ENCODE measurements around the gene TYMP. TPM values are rescaled to one million over a fixed set of nuclear protein-coding genes. Genes with fewer than 3 reads are reported as not detected.
"Not testable (repeated sequence)": the region's sequence is repeated elsewhere in the genome, so short reads cannot be mapped to it uniquely, and the experiment has no call there.

The TYMP gene
- total and polyA plus RNA-seq, 2 of the 4 experiments (the other 2 are of a cell fraction) = 0.18 to 0.74 TPM

DNA sequence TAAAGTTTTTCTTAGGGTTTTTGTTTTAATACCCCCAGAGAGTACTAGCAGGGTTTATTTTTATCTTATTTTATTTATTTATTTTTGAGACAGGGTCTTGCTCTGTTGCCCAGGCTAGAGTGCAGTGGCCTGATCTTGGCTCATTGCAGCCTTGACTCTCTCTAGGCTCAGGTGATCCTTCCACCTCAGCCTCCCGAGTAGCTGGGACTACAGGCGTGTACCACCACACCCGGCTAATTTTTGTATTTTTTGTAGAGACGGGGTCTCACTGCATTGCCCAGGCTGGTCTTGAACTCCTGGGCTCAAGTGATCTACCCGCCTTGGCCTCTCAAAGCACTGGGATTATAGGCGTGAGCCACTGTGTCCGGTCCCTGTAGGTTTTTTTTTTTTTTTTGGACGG is 9.6 kb downstream of the TYMP start:
- H2BK5ac ChIP-seq (ENCODE audit: low read depth, low read length, poor library complexity, severe bottlenecking); H3K4ac ChIP-seq (ENCODE audit: low read depth, low read length); H2BK15ac ChIP-seq (ENCODE audit: low read depth, low read length); H3K4me3 ChIP-seq (ENCODE audit: insufficient read depth, low read depth, low read length); H3K9ac ChIP-seq (ENCODE audit: low read depth, low read length); H2AK5ac ChIP-seq (ENCODE audit: low read depth, low read length); H3K56ac ChIP-seq (ENCODE audit: extremely low read depth, insufficient read depth, low read length); H2AFZ ChIP-seq (replicated peaks; ENCODE audit: low read length, poor library complexity); dilution Hi-C loops (cut with HindIII; ENCODE audit: low sequenced_read_pairs, unreplicated experiment); ATAC-seq (ENCODE audit: low read depth); CTCF ChIA-PET; H3K9me3 ChIP-seq (ENCODE audit: control insufficient read depth, insufficient read depth, low read length); H3K14ac ChIP-seq (replicated peaks; ENCODE audit: low read depth, low read length); H3K23ac ChIP-seq (ENCODE audit: low read depth, low read length); POLR2A ChIA-PET (ENCODE audit: unreplicated experiment); intact Hi-C loops (cut with micrococcal nuclease); H4K91ac ChIP-seq (ENCODE audit: insufficient read depth, low read depth, low read length); H3K9me1 ChIP-seq (ENCODE audit: insufficient read depth, low read length); in situ Hi-C loops (cut with MboI; ENCODE audit: low sequenced_read_pairs); H3K27ac ChIP-seq (ENCODE audit: insufficient read depth, low read length); H3K4me1 ChIP-seq (ENCODE audit: control insufficient read depth, insufficient read depth, low read length); H2BK120ac ChIP-seq (ENCODE audit: low read depth, low read length); H4K8ac ChIP-seq (ENCODE audit: low read depth in 2 of 2, low read length in 2 of 2); BruUV-seq (replicated peaks); H3K18ac ChIP-seq (ENCODE audit: low read depth, low read length); DNase-seq; H2BK20ac ChIP-seq (ENCODE audit: low read depth, low read length); H4K5ac ChIP-seq (ENCODE audit: low read depth, low read length); H3K4me2 ChIP-seq (ENCODE audit: low read depth, low read length); H2AK9ac ChIP-seq (replicated peaks; ENCODE audit: low read depth, low read length, poor library complexity); H3K27me3 ChIP-seq (ENCODE audit: control insufficient read depth, insufficient read depth, low read length): not testable (repeated sequence)
- H4K20me1 ChIP-seq (ENCODE audit: insufficient read depth, low read length) = peaks cover 19% of the 10 kb centered on the region
- WGBS, 2 experiments (ENCODE audit: extremely low coverage in 2 of 2, insufficient read length in 1 of 2) = 97% methylated on average over 7 of the region's 8 CpGs; no CpG with 5 or more reads in 1 of the 2 experiments
- H3K36me3 ChIP-seq (ENCODE audit: control insufficient read depth, insufficient read depth, low read length) = peaks cover 48% of the 10 kb centered on the region
- H3K79me1 ChIP-seq (ENCODE audit: low read depth in 1 of 2, low read length in 2 of 2) = peaks cover 16 to 49% of the 10 kb centered on the region in 2 experiments
